ENCODE results near the gene ZNF555.

DNA sequence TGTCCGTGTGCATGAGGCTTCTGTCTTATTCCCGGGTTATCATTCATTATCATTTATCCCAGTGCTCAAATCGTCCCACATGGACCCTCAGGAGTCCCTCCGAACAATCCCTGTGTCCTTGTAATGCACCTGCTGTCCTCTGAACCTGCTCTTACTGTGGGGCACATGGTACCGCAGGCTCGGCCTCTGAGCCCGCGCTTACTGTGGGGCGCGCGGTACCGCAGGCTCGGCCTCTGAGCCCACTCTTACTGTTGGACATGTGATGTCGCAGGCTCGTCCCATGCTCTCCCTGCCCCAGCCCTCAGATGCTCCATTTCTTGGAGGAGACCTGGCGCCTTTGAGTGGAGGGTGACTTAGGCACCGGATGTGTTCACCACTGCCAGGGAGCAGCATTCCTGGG is 38.4 kb upstream of the ZNF555 start:
- TF ChIP-seq, protein P1, sequence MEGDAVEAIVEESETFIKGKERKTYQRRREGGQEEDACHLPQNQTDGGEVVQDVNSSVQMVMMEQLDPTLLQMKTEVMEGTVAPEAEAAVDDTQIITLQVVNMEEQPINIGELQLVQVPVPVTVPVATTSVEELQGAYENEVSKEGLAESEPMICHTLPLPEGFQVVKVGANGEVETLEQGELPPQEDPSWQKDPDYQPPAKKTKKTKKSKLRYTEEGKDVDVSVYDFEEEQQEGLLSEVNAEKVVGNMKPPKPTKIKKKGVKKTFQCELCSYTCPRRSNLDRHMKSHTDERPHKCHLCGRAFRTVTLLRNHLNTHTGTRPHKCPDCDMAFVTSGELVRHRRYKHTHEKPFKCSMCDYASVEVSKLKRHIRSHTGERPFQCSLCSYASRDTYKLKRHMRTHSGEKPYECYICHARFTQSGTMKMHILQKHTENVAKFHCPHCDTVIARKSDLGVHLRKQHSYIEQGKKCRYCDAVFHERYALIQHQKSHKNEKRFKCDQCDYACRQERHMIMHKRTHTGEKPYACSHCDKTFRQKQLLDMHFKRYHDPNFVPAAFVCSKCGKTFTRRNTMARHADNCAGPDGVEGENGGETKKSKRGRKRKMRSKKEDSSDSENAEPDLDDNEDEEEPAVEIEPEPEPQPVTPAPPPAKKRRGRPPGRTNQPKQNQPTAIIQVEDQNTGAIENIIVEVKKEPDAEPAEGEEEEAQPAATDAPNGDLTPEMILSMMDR (IDR thresholded peaks at IDR 0.05): no peak
- no peak for TF ChIP-seq EP300 (IDR thresholded peaks at IDR 0.05)

Data from esophagus muscularis mucosa (tissue), 3 donors.